Peyer's patch (tissue), 4 donors: ENCODE measurements around the gene TAS1R2.

Source experiments
- POLR2A ChIP-seq, 2 donors: fragments of 450-650 bp; IDR thresholded peaks; one replicate each; pipeline ENCODE4 v1.5.1; 2017; ENCODE audit warnings: antibody characterized with exemption in 2 of 2, mild to moderate bottlenecking in 2 of 2, moderate library complexity in 2 of 2
- TF ChIP-seq, protein P1 (sequence below), 6 experiments: fragments of 450-650 bp in 4 of 6; fragments of 200-600 bp in 2 of 6; sonication (generic) in 1 of 6; IDR thresholded peaks; one replicate each; pipeline ENCODE4 v1.5.1; 2017 to 2019; ENCODE audit warnings: antibody characterized with exemption in 6 of 6, mild to moderate bottlenecking in 3 of 6, moderate library complexity in 1 of 6

DNA sequence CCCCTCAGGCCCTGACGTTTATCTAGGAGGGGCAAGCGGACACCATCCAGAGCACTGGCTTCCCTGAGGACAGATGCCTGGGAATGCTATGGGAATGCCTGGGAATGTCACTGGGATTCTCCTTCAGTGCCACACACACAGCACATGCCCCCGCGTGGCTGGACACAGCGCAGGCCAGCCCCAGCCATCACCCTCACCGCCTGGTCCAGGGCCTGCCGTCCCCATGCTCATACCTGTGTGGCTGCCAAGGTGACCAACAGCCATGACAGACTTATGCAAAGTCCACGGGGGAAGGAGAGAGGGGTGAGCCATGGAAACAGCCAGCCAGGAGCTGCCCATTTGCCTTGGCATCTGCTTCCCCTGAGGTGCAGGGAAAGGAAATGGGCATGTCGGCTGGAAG is 5.7 kb upstream of the TAS1R2 start:
- TF ChIP-seq, protein P1, sequence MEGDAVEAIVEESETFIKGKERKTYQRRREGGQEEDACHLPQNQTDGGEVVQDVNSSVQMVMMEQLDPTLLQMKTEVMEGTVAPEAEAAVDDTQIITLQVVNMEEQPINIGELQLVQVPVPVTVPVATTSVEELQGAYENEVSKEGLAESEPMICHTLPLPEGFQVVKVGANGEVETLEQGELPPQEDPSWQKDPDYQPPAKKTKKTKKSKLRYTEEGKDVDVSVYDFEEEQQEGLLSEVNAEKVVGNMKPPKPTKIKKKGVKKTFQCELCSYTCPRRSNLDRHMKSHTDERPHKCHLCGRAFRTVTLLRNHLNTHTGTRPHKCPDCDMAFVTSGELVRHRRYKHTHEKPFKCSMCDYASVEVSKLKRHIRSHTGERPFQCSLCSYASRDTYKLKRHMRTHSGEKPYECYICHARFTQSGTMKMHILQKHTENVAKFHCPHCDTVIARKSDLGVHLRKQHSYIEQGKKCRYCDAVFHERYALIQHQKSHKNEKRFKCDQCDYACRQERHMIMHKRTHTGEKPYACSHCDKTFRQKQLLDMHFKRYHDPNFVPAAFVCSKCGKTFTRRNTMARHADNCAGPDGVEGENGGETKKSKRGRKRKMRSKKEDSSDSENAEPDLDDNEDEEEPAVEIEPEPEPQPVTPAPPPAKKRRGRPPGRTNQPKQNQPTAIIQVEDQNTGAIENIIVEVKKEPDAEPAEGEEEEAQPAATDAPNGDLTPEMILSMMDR (IDR thresholded peaks at IDR 0.05) = no peak
- TF ChIP-seq POLR2A (IDR thresholded peaks at IDR 0.05) = no peak
